ENCODE data around the gene MBLAC2.

MBLAC2 gene

GRCh38 chr5:90480699-90481098 is 6.1 kb upstream of the MBLAC2 start:
- no peak for TF ChIP-seq CTCF (IDR thresholded peaks at IDR 0.05; ENCODE audit: control insufficient read depth, extremely low read depth, insufficient read depth)
- no peak for DNase-seq (ENCODE audit: low read depth)
- H3K4me3 ChIP-seq (ENCODE audit: low read depth, low read length), result no peak overlapping the region

GRCh38 chr5:90479611-90480385 is 5.2 kb upstream of the MBLAC2 start:
- TF ChIP-seq CTCF (IDR thresholded peaks at IDR 0.05; ENCODE audit: control insufficient read depth, extremely low read depth, insufficient read depth), result no peak
- no peak for DNase-seq (ENCODE audit: low read depth)
- H3K4me3 ChIP-seq (ENCODE audit: low read depth, low read length), result no peak overlapping the region

- no peak overlapping the region for H3K4me3 ChIP-seq (ENCODE audit: low read depth, low read length)
- no peak for TF ChIP-seq CTCF (IDR thresholded peaks at IDR 0.05; ENCODE audit: control insufficient read depth, extremely low read depth, insufficient read depth)
- no peak for DNase-seq (ENCODE audit: low read depth)
These were observed 3.1 kb upstream of the MBLAC2 start for GRCh38 chr5:90477621-90478215.

GRCh38 chr5:90477073-90477472 is 2.5 kb upstream of the MBLAC2 start:
- DNase-seq (ENCODE audit: low read depth), result no peak
- H3K4me3 ChIP-seq (ENCODE audit: low read depth, low read length), result no peak overlapping the region
- no peak for TF ChIP-seq CTCF (IDR thresholded peaks at IDR 0.05; ENCODE audit: control insufficient read depth, extremely low read depth, insufficient read depth)

GRCh38 chr5:90476391-90476790 is 1.8 kb upstream of the MBLAC2 start:
- TF ChIP-seq CTCF (IDR thresholded peaks at IDR 0.05; ENCODE audit: control insufficient read depth, extremely low read depth, insufficient read depth), result no peak
- no peak overlapping the region for H3K4me3 ChIP-seq (ENCODE audit: low read depth, low read length)
- no peak for DNase-seq (ENCODE audit: low read depth)

- TF ChIP-seq CTCF (IDR thresholded peaks at IDR 0.05; ENCODE audit: control insufficient read depth, extremely low read depth, insufficient read depth), result no peak
- no peak for DNase-seq (ENCODE audit: low read depth)
- H3K4me3 ChIP-seq (ENCODE audit: low read depth, low read length), result peak overlapping the region; percentile 79
These were observed 937 bp upstream of the MBLAC2 start for GRCh38 chr5:90475436-90475980.
